Measurements from ENCODE around the gene RASEF.
"Not testable (repeated sequence)": the region's sequence is repeated elsewhere in the genome, so short reads cannot be mapped to it uniquely, and the experiment has no call there.

The RASEF gene

DNA sequence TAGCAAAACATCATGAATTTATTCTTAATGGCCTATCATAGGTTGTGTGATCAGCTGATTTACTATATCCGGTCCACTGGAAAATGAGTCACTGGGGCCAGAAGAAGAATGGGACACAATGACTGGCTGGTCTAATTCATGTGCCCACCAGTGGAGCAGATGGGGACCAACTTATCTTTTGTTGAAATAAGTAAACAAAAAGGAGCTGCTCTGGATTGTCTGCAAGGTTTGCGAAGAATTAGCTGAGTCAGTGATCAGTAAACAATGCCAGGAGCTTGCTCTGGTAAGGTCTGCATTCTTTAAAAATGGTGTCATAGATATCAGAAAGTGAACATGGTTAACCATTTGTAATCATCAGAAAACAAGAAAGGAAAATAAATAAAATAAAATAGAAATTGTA lies 128.0 kb downstream of the RASEF start:
- no peaks in the 10 kb centered on the region for H3K9me2 ChIP-seq (replicated peaks; ENCODE audit: control insufficient read depth, low read length)
- no peaks in the 10 kb centered on the region for H3K9me3 ChIP-seq (ENCODE audit: control insufficient read depth, insufficient read depth, low read length)
- H3K36me3 ChIP-seq (ENCODE audit: control insufficient read depth, low read length), result no peaks in the 10 kb centered on the region
- H3K4me2 ChIP-seq (ENCODE audit: low read length), result no peak overlapping the region
- no peaks in the 10 kb centered on the region for H3F3A ChIP-seq (ENCODE audit: control insufficient read depth, insufficient read depth)
- no peak overlapping the region for H3K4me3 ChIP-seq (ENCODE audit: low read length)
- no peaks in the 10 kb centered on the region for H3K27me3 ChIP-seq (ENCODE audit: control insufficient read depth, low read length)
- H4K20me1 ChIP-seq (ENCODE audit: control insufficient read depth, insufficient read depth, low read depth, low read length), result no peaks in the 10 kb centered on the region
- H3K4me1 ChIP-seq (ENCODE audit: control insufficient read depth, low read length), result no peaks in the 10 kb centered on the region
- TF ChIP-seq, protein P1, sequence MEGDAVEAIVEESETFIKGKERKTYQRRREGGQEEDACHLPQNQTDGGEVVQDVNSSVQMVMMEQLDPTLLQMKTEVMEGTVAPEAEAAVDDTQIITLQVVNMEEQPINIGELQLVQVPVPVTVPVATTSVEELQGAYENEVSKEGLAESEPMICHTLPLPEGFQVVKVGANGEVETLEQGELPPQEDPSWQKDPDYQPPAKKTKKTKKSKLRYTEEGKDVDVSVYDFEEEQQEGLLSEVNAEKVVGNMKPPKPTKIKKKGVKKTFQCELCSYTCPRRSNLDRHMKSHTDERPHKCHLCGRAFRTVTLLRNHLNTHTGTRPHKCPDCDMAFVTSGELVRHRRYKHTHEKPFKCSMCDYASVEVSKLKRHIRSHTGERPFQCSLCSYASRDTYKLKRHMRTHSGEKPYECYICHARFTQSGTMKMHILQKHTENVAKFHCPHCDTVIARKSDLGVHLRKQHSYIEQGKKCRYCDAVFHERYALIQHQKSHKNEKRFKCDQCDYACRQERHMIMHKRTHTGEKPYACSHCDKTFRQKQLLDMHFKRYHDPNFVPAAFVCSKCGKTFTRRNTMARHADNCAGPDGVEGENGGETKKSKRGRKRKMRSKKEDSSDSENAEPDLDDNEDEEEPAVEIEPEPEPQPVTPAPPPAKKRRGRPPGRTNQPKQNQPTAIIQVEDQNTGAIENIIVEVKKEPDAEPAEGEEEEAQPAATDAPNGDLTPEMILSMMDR (IDR thresholded peaks at IDR 0.05; ENCODE audit: low read depth, low read length, poor library complexity, severe bottlenecking), result no peak
- no peak for TF ChIP-seq EZH2phosphoT487 (IDR thresholded peaks at IDR 0.05; ENCODE audit: borderline replicate concordance, low read length)
- H3K27ac ChIP-seq (ENCODE audit: low read depth, low read length), result no peak overlapping the region
- H3K79me2 ChIP-seq (ENCODE audit: control insufficient read depth, low read length), result no peaks in the 10 kb centered on the region

DNA sequence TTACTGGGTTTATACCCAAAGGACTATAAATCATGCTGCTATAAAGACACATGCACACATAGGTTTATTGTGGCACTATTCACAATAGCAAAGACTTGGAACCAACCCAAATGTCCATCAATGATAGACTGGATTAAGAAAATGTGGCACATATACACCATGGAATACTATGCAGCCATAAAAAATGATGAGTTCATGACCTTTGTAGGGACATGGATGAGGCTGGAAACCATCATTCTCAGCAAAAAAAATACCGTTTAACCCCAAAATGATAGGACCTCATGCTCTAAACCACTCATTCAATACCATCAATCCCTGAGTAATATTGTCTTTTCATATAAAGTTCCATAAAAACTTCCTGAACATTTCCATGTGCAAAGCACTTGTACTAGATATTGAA lies 128.9 kb downstream of the RASEF start:
- not testable (repeated sequence) for H4K20me1 ChIP-seq (ENCODE audit: control insufficient read depth, insufficient read depth, low read depth, low read length); H3K4me3 ChIP-seq (ENCODE audit: low read length); H3K79me2 ChIP-seq (ENCODE audit: control insufficient read depth, low read length); H3K4me1 ChIP-seq (ENCODE audit: control insufficient read depth, low read length); H3K36me3 ChIP-seq (ENCODE audit: control insufficient read depth, low read length); H3K4me2 ChIP-seq (ENCODE audit: low read length); H3K9me2 ChIP-seq (replicated peaks; ENCODE audit: control insufficient read depth, low read length); H3K9me3 ChIP-seq (ENCODE audit: control insufficient read depth, insufficient read depth, low read length); H3F3A ChIP-seq (ENCODE audit: control insufficient read depth, insufficient read depth); H3K27ac ChIP-seq (ENCODE audit: low read depth, low read length); H3K27me3 ChIP-seq (ENCODE audit: control insufficient read depth, low read length)

DNA sequence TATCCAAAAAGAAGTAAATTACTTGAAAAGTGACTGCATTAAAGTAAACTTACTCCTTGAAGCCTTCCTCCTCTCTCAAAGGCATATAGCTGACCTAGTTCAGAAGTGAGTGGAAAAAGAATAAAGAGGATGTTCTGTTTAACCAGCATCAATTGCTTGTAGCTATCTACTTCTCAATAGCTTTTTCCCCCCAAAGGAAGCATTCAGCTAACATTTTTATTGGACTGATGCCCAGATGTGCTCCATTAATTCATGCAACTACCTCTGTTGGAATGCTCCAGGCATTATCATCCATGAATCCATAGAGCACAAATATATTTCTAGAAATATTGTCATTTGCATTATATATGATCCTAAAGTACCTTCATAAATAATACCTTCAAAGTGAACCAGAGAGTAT lies 132.8 kb downstream of the RASEF start:
- no peaks in the 10 kb centered on the region for H4K20me1 ChIP-seq (ENCODE audit: control insufficient read depth, insufficient read depth, low read depth, low read length)
- TF ChIP-seq, protein P1 (IDR thresholded peaks at IDR 0.05; ENCODE audit: low read depth, low read length, poor library complexity, severe bottlenecking), result no peak
- TF ChIP-seq EZH2phosphoT487 (IDR thresholded peaks at IDR 0.05; ENCODE audit: borderline replicate concordance, low read length), result no peak
- H3K9me2 ChIP-seq (replicated peaks; ENCODE audit: control insufficient read depth, low read length), result no peaks in the 10 kb centered on the region
- no peak overlapping the region for H3K27ac ChIP-seq (ENCODE audit: low read depth, low read length)
- no peaks in the 10 kb centered on the region for H3K9me3 ChIP-seq (ENCODE audit: control insufficient read depth, insufficient read depth, low read length)
- H3K27me3 ChIP-seq (ENCODE audit: control insufficient read depth, low read length), result no peaks in the 10 kb centered on the region
- no peak overlapping the region for H3K4me3 ChIP-seq (ENCODE audit: low read length)
- no peaks in the 10 kb centered on the region for H3K4me1 ChIP-seq (ENCODE audit: control insufficient read depth, low read length)
- H3K79me2 ChIP-seq (ENCODE audit: control insufficient read depth, low read length), result no peaks in the 10 kb centered on the region
- H3K36me3 ChIP-seq (ENCODE audit: control insufficient read depth, low read length), result no peaks in the 10 kb centered on the region
- H3K4me2 ChIP-seq (ENCODE audit: low read length), result no peak overlapping the region
- H3F3A ChIP-seq (ENCODE audit: control insufficient read depth, insufficient read depth), result no peaks in the 10 kb centered on the region

All from DOHH2 (cell line).